ENCODE measurements around the gene DNAH10.

DNA sequence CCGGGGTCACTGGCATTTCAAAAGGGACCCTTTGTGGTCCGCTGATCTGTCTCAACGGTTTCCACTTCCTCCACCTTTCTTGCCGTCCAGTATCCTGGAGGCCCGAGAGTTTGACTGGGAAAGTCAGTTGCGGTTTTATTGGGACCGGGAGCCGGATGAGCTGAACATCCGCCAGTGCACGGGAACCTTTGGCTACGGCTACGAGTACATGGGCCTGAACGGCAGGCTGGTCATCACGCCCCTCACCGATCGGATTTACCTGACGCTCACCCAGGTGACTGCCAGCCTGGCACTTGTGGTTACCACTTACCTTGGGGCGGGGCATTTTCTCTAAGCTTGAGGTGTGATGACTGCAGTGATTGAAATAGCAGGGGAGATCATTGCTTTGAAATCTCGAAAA, 83.8 kb downstream of the DNAH10 start:
- TF ChIP-seq CTCF (conservative IDR thresholded peaks at IDR 0.05) (no peak), ZFX (IDR thresholded peaks at IDR 0.05) (no peak)

All from C4-2B (cell line).